ENCODE data around the gene G2E3.
A peak's percentile ranks its signal among the peaks of the same experiment; 100 is the strongest.
"Not testable (repeated sequence)": the region's sequence is repeated elsewhere in the genome, so short reads cannot be mapped to it uniquely, and the experiment has no call there.

The G2E3 gene

DNA sequence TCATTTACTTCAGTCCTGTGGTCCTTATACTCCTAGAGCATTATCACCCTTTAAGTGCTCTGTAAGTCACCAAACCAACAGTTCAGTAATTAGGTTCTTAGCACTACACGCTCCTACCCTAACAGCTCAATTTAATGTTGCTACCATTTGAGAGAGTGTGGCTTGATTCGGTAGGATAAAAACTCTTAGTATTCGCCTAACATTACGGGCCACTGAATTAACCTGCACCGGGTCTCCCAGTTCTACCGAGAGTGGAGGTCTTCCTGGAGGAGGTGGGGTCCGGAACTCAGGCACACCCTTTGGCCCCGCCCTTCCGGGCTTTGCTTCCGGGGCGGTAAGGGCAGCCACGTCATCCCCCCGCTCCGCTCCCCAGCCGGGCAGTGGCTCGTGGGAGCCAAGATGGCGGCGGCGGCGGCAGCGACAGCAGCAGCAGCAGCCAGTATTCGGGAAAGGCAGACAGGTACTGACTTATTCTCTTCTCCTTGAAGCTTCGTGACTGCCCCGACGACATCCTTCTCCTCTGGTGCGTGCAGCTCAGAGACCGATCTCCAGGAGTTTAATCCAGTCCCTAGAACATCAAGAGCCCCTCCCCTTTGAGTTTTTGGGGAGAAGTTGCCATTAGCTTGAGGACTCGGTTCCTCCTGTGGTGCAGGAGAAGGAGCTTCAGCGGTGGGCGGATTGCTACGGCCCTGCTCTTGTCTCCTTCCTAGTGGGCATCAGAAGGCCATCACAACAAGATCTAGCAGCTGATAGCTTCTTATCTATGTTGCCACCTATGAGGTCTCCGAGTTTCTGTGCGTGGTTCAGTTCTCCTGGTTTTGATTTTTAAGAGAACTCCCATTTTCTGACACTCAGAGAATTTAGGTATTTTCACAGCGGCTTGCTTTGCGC lies 63.2 kb downstream of the G2E3 start, which contains the start of gene SCFD1:
Gene SCFD1 (plus strand): TSS at position 380 of the 891 bp plus-strand sequence. CDS start 20 bp downstream, at position 400.
- TF ChIP-seq, protein P1, sequence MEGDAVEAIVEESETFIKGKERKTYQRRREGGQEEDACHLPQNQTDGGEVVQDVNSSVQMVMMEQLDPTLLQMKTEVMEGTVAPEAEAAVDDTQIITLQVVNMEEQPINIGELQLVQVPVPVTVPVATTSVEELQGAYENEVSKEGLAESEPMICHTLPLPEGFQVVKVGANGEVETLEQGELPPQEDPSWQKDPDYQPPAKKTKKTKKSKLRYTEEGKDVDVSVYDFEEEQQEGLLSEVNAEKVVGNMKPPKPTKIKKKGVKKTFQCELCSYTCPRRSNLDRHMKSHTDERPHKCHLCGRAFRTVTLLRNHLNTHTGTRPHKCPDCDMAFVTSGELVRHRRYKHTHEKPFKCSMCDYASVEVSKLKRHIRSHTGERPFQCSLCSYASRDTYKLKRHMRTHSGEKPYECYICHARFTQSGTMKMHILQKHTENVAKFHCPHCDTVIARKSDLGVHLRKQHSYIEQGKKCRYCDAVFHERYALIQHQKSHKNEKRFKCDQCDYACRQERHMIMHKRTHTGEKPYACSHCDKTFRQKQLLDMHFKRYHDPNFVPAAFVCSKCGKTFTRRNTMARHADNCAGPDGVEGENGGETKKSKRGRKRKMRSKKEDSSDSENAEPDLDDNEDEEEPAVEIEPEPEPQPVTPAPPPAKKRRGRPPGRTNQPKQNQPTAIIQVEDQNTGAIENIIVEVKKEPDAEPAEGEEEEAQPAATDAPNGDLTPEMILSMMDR (IDR thresholded peaks at IDR 0.05; ENCODE audit: insufficient read depth, low read length, missing control alignments) = no peak
- CTCF ChIA-PET = interaction anchor here (0.6 to 1.9 kb wide), 7 partner anchors 10 to 351 kb away, joined by 3 to 7 read pairs (median 4); no protein-coding TSS in a partner anchor
- POLR2A ChIA-PET = interaction anchor here (0.6 to 1.2 kb wide), 5 partner anchors 8 to 73 kb away, joined by 3 to 7 read pairs (median 3); no protein-coding TSS in a partner anchor
- no peak for DNase-seq (ENCODE audit: low read depth, low spot score)
- peak within 1 kb of the TSS; percentile 82 for H3K4me3 ChIP-seq (ENCODE audit: low read depth, low read length)

DNA sequence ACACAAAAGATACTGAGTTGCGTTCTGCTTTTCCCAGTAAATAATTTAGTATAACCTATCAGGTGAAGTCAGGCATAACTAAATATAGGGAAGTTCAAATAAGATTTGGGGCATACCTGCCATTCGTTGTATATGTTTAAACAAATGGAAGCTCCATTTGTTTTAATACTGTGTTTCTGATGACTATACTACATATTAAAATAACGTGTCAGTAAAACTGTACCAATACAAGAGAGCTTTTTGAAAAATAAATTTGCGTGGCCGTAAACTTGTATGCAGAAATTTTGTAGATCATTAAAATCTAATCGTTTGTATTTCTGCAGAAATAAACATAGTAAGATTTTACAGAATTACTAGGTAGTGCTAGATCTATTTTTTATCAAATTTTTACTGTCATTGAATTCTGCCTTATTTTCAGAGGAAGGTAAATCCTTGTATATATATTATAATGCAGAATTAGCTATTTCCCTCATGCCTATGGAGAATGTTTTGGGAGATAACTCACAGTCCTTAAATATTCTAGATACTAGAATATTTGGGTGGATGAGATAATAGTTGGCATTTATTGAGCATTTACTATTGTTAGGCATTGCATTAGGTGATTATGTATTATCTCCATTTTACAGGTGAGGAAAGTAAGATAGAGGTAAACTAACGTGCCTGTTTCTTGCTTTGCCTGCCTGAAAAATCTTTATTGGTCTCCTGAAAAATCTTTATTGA lies 64.6 kb downstream of the G2E3 start:
- DNase-seq (ENCODE audit: low read depth, low spot score) = no peak
- ChIA-PET CTCF (interaction anchor here (0.9 to 1.9 kb wide), 4 partner anchors 9 to 248 kb away, joined by 3 to 7 read pairs (median 4); no protein-coding TSS in a partner anchor), POLR2A (no interaction called here)
- TF ChIP-seq, protein P1 (IDR thresholded peaks at IDR 0.05; ENCODE audit: insufficient read depth, low read length, missing control alignments) = no peak
- H3K4me3 ChIP-seq (ENCODE audit: low read depth, low read length) = peak overlapping the region; percentile 82

DNA sequence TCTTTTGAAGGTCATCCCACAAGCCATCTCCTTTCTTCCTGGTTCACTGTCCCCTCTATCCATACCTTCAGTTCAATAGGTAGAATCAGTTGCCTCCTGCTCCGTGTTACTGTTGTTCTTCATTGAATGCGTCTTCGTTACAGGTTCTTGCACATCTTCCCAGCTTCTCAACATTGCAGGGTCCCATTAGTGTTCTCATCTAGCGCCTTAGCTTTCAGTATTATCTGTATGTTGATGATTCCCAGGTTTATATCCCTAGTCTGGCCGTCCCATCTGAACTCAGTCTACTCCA lies 65.1 kb downstream of the G2E3 start:
- POLR2A ChIA-PET = no interaction called here
- H3K4me3 ChIP-seq (ENCODE audit: low read depth, low read length) = peak overlapping the region; percentile 82
- DNase-seq (ENCODE audit: low read depth, low spot score) = no peak
- CTCF ChIA-PET = interaction anchor here (1.3 to 1.7 kb wide), 2 partner anchors 31 to 33 kb away, joined by 3 to 4 read pairs; no protein-coding TSS in a partner anchor
- TF ChIP-seq, protein P1 (IDR thresholded peaks at IDR 0.05; ENCODE audit: insufficient read depth, low read length, missing control alignments) = no peak

DNA sequence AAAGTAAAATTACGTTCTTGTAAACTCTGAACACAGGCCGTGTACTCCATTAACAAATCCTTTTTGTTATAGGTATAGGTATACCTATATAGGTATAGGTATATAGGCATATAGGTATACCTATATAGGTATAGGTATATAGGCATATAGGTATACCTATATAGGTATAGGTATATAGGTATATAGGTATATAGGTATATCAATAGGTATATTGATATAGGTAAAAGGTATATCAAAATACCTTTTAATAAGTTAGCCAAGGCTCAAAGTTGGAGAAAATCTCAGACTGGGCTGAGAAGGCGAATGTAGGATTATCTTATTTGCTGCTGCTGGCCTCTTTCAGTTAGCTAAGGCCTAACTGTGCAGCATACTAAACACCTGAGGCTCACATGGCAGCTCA lies 66.6 kb downstream of the G2E3 start:
- ChIA-PET POLR2A (no interaction called here), CTCF (interaction anchor here (1.3 kb wide), 2 partner anchors 11 to 30 kb away, joined by 3 read pairs; no protein-coding TSS in a partner anchor)
- TF ChIP-seq, protein P1 (IDR thresholded peaks at IDR 0.05; ENCODE audit: insufficient read depth, low read length, missing control alignments) = no peak
- DNase-seq (ENCODE audit: low read depth, low spot score) = no peak
- no peak overlapping the region for H3K4me3 ChIP-seq (ENCODE audit: low read depth, low read length)

DNA sequence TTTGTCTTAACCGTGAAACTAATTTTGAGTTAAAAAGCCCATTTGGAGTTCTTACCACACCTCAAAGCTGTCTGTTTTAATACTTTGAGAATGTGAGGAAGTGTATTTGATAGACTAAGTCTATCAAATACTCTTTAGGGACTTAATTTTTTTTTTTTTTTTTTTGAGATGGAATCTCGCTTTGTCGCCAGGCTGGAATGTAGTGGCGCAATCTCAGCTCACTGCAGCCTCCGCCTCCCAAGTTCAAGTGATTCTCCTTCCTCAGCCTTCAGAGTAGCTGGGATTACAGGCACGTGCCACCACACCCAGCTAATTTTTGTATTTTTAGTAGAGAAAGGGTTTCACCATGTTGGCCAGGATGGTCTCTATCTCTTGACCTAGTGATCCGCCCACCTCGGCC lies 70.5 kb downstream of the G2E3 start:
- CTCF ChIA-PET = interaction anchor here (1.1 kb wide), 2 partner anchors 27 to 28 kb away, joined by 3 read pairs; no protein-coding TSS in a partner anchor
- POLR2A ChIA-PET; H3K4me3 ChIP-seq (ENCODE audit: low read depth, low read length); DNase-seq (ENCODE audit: low read depth, low spot score): not testable (repeated sequence)

DNA sequence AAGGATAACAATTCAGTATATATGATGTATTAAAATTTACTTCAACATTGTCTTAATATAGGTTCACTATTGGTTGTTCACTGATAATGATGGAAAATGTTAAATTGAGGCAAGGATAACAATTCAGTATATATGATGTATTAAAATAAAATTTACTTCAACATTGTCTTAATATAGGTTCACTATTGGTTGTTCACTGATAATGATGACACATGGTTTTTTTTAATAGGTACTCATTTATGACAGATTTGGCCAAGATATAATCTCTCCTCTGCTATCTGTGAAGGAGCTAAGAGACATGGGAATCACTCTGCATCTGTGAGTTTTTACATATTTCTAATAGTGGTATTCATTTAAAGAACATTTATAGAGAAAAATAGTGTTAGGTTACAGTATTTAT lies 71.3 kb downstream of the G2E3 start:
- POLR2A ChIA-PET = no interaction called here

More for the DNA sequence above, 71.3 kb downstream of the G2E3 start:
- TF ChIP-seq, protein P1 (IDR thresholded peaks at IDR 0.05; ENCODE audit: insufficient read depth, low read length, missing control alignments) = no peak
- DNase-seq (ENCODE audit: low read depth, low spot score) = no peak
- CTCF ChIA-PET = interaction anchor here (1.1 kb wide), 1 partner anchor 26 kb away, joined by 3 read pairs; no protein-coding TSS in a partner anchor
- no peak overlapping the region for H3K4me3 ChIP-seq (ENCODE audit: low read depth, low read length)

Data from AG04449 (cell line).